DND-41 (cell line): ENCODE measurements around the gene STAT5B.

Source experiments
- ATAC-seq: fragments of 200-7000 bp; cut with Tn5 transposase; 3 replicates; pipeline ENCODE4 v1.9.1; 2021; ENCODE audit warnings: low read depth; ENCODE audit not compliant: insufficient read depth
- DNase-seq: peaks from one replicate; pipeline ENCODE4 v3.0.0-alpha.2; 2020
- H2AFZ ChIP-seq: 2 replicates; pipeline ENCODE4 v1.6.0; 2012; ENCODE audit warnings: low read depth, low read length
- H3K27ac ChIP-seq: 2 replicates; pipeline ENCODE4 v1.5.1; 2012; ENCODE audit warnings: low read length, inconsistent platforms
- H3K27me3 ChIP-seq: fragments of 200-600 bp; sonication (generic); 2 replicates; pipeline ENCODE4 v1.6.0; 2012; ENCODE audit warnings: low read length, mild to moderate bottlenecking, inconsistent platforms; ENCODE audit not compliant: insufficient read depth, poor library complexity
- H3K36me3 ChIP-seq: 2 replicates; pipeline ENCODE4 v1.5.1; 2012; ENCODE audit warnings: low read length, inconsistent platforms; ENCODE audit not compliant: insufficient read depth
- H3K4me1 ChIP-seq: 2 replicates; pipeline ENCODE4 v1.5.1; 2012; ENCODE audit warnings: mild to moderate bottlenecking, low read length; ENCODE audit not compliant: insufficient read depth
- H3K4me2 ChIP-seq: 2 replicates; pipeline ENCODE4 v1.6.0; 2012; ENCODE audit warnings: mild to moderate bottlenecking, moderate library complexity, low read length, inconsistent platforms; ENCODE audit not compliant: insufficient read depth
- H3K4me3 ChIP-seq, 2 experiments: fragments of 200-600 bp in 1 of 2; shearing (Covaris generic) in 1 of 2; 2 replicates each; pipeline ENCODE4 v1.5.1; 2012 to 2016; ENCODE audit warnings: inconsistent platforms in 2 of 2, low read length in 2 of 2, mild to moderate bottlenecking in 2 of 2, low read depth in 1 of 2, moderate library complexity in 1 of 2
- H3K79me2 ChIP-seq: 2 replicates; pipeline ENCODE4 v1.6.0; 2012; ENCODE audit warnings: low read length, inconsistent platforms; ENCODE audit not compliant: insufficient read depth
- H3K9ac ChIP-seq: 2 replicates; pipeline ENCODE4 v1.6.0; 2012; ENCODE audit warnings: low read depth, mild to moderate bottlenecking, inconsistent platforms, low read length, moderate library complexity
- H3K9me3 ChIP-seq: 2 replicates; pipeline ENCODE4 v1.5.1; 2012; ENCODE audit warnings: low read length, moderate library complexity, mild to moderate bottlenecking, inconsistent platforms; ENCODE audit not compliant: insufficient read depth, severe bottlenecking
- H4K20me1 ChIP-seq: 2 replicates; pipeline ENCODE4 v1.6.0; 2012; ENCODE audit warnings: low read length; ENCODE audit not compliant: insufficient read depth
- EZH2 ChIP-seq: IDR thresholded peaks from 3 replicates; pipeline ENCODE4 v1.6.1; 2012; ENCODE audit warnings: borderline replicate concordance, low read depth, mild to moderate bottlenecking, moderate library complexity, low read length, inconsistent platforms; ENCODE audit not compliant: severe bottlenecking
- TF ChIP-seq, protein P1 (sequence below): IDR thresholded peaks from 2 replicates; pipeline ENCODE4 v1.5.1; 2012; ENCODE audit warnings: borderline replicate concordance, low read length, moderate library complexity, mild to moderate bottlenecking; ENCODE audit not compliant: poor library complexity, severe bottlenecking; ENCODE audit errors: extremely low read depth

Gene STAT5B

DNA sequence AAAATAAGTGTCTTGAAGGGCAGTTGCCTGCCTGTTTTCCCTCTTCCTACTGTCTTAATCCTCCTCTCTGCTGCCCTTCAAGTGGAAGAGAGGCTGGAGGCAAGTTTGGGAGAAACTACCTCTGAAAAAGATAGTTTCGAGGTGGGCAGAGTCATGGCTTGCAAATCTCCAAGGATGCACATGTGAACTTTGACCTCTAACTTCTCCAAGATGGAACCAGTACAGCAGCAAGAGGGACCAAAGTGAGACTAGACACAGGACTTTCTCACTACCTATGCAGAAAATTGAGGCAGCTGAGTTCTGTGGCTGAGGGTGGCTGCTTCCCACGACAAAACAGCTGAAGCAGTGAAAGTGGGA lies 94.4 kb downstream of the STAT5B start:
- H3K4me2 ChIP-seq, result peak overlapping the region; percentile 12; the same call in 1 of the 2 replicates
- DNase-seq (no peak), ATAC-seq (no peak)
- TF ChIP-seq, protein P1, sequence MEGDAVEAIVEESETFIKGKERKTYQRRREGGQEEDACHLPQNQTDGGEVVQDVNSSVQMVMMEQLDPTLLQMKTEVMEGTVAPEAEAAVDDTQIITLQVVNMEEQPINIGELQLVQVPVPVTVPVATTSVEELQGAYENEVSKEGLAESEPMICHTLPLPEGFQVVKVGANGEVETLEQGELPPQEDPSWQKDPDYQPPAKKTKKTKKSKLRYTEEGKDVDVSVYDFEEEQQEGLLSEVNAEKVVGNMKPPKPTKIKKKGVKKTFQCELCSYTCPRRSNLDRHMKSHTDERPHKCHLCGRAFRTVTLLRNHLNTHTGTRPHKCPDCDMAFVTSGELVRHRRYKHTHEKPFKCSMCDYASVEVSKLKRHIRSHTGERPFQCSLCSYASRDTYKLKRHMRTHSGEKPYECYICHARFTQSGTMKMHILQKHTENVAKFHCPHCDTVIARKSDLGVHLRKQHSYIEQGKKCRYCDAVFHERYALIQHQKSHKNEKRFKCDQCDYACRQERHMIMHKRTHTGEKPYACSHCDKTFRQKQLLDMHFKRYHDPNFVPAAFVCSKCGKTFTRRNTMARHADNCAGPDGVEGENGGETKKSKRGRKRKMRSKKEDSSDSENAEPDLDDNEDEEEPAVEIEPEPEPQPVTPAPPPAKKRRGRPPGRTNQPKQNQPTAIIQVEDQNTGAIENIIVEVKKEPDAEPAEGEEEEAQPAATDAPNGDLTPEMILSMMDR, result no peak
- no peak for TF ChIP-seq EZH2
- H3K9me3 ChIP-seq, result no peaks in the 10 kb centered on the region
- no peak overlapping the region for H2AFZ ChIP-seq
- H3K27ac ChIP-seq, result no peak overlapping the region
- no peaks in the 10 kb centered on the region for H4K20me1 ChIP-seq
- H3K4me1 ChIP-seq, result peaks cover 26% of the 10 kb centered on the region
- no peaks in the 10 kb centered on the region for H3K36me3 ChIP-seq
- no peak overlapping the region for H3K4me3 ChIP-seq
- no peaks in the 10 kb centered on the region for H3K27me3 ChIP-seq
- H3K9ac ChIP-seq, result no peak overlapping the region
- H3K79me2 ChIP-seq, result no peaks in the 10 kb centered on the region

DNA sequence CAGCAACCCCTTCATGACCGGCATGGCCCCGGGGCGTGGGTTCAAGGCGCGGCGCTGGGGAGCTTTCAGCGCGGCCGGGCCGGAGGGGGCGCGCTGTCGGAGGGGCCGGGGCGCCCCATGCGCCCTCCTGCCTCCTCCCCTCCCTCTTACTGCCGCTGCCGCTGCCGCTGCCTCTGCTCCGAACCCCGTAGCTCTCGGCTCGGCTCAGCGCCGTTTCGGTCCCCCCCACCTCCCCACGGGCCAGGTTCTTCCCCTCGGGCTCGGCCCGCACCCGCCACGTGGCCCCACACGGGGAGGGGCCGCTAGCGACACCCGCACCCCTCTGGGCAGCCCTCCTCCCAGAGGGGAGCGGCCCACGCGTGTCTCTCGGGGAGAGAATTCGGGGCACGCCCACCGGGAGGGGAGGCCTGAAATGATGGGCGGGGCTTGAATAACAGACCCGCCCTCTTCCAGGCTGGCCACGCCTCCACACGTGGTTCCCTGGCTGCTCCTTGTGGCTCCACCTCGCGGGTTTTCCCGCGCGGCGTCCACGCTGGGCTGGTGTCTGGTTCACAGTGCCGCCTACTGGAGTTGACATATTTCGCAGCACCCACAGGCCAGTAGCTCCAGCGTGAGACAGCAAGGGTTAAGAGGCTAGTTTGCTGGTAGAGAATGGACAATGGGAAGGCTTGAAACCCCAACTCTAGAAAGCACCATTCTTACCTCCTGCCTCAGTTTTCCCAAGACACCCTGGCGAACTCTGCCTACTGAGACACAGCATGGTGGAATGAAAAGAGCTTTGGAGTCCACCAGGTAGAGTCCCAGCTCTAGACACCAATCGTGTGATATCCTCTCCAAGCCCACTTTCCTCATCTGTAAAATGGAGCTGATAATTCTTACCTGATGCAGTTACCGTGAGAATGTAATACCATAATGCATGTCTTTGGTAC lies 95.0 kb downstream of the STAT5B start, which contains the start of gene KCNH4:
Gene KCNH4 (minus strand): TSS at position 221 of the 929 bp plus-strand sequence. CDS start 197 bp downstream, at position 24.
- H3K4me3 ChIP-seq, result no peak within 1 kb of the TSS
- peaks cover 26% of the 10 kb centered on the region for H3K4me1 ChIP-seq
- no peaks in the 10 kb centered on the region for H4K20me1 ChIP-seq
- no peaks in the 10 kb centered on the region for H3K9me3 ChIP-seq
- H3K27me3 ChIP-seq, result no peaks in the 10 kb centered on the region
- no peak within 1 kb of the TSS for H3K9ac ChIP-seq
- no peak for TF ChIP-seq EZH2
- TF ChIP-seq, protein P1, result peak; percentile 20
- H3K27ac ChIP-seq, result no peak within 1 kb of the TSS
- H3K4me2 ChIP-seq, result peak within 1 kb of the TSS; percentile 12; the same call in 1 of the 2 replicates
- no peaks in the 10 kb centered on the region for H3K36me3 ChIP-seq
- DNase-seq (peak; percentile 37), ATAC-seq (no peak)
- no peaks in the 10 kb centered on the region for H3K79me2 ChIP-seq
- H2AFZ ChIP-seq, result no peak within 1 kb of the TSS

DNA sequence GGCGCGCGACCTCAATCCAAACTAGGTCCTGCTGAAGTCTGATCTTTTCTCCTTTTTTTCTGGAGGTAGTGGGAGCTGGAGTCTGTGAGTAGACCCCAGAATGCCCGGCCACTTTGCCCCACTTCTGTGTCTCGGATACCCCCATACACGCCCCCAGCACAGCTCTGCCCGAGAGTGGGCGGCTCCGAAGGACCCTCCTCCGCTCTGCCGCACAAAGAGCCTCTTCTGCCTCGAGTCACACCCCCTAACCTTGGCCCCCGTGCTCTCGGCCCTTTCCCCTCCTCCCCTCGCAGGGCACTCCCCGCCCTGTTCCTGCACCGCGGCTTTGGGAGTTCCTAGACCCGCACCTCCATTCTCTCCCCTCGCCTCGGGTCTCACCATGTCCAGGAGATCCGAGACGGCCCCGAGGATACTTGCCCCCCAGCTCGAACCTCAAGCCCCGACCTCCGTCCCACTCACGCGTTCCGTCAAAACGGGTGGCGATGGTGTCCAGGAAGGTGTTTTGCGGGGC lies 95.7 kb downstream of the STAT5B start:
- Histone ChIP-seq H3K9ac (no peak overlapping the region), H3K27ac (no peak overlapping the region), H3K9me3 (no peaks in the 10 kb centered on the region), H3K79me2 (no peaks in the 10 kb centered on the region), H2AFZ (no peak overlapping the region), H3K36me3 (no peaks in the 10 kb centered on the region), H4K20me1 (no peaks in the 10 kb centered on the region), H3K4me2 (no peak overlapping the region), H3K27me3 (no peaks in the 10 kb centered on the region), H3K4me3 (no peak overlapping the region), H3K4me1 (peaks cover 26% of the 10 kb centered on the region)
- TF ChIP-seq EZH2, result no peak
- TF ChIP-seq, protein P1, result no peak
- no peak for DNase-seq
- no peak for ATAC-seq
